GM19463 (cell line): ENCODE results near the gene CDC45.
"Not testable (repeated sequence)": the region's sequence is repeated elsewhere in the genome, so short reads cannot be mapped to it uniquely, and the experiment has no call there.

Experiments used
- ATAC-seq: cut with Tn5 transposase; IDR thresholded peaks from one replicate; pipeline ENCODE4 v1.9.1; 2021; ENCODE audit warnings: mild to moderate bottlenecking, moderate library complexity; ENCODE audit not compliant: unreplicated experiment

The CDC45 gene, protein sequence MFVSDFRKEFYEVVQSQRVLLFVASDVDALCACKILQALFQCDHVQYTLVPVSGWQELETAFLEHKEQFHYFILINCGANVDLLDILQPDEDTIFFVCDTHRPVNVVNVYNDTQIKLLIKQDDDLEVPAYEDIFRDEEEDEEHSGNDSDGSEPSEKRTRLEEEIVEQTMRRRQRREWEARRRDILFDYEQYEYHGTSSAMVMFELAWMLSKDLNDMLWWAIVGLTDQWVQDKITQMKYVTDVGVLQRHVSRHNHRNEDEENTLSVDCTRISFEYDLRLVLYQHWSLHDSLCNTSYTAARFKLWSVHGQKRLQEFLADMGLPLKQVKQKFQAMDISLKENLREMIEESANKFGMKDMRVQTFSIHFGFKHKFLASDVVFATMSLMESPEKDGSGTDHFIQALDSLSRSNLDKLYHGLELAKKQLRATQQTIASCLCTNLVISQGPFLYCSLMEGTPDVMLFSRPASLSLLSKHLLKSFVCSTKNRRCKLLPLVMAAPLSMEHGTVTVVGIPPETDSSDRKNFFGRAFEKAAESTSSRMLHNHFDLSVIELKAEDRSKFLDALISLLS

DNA sequence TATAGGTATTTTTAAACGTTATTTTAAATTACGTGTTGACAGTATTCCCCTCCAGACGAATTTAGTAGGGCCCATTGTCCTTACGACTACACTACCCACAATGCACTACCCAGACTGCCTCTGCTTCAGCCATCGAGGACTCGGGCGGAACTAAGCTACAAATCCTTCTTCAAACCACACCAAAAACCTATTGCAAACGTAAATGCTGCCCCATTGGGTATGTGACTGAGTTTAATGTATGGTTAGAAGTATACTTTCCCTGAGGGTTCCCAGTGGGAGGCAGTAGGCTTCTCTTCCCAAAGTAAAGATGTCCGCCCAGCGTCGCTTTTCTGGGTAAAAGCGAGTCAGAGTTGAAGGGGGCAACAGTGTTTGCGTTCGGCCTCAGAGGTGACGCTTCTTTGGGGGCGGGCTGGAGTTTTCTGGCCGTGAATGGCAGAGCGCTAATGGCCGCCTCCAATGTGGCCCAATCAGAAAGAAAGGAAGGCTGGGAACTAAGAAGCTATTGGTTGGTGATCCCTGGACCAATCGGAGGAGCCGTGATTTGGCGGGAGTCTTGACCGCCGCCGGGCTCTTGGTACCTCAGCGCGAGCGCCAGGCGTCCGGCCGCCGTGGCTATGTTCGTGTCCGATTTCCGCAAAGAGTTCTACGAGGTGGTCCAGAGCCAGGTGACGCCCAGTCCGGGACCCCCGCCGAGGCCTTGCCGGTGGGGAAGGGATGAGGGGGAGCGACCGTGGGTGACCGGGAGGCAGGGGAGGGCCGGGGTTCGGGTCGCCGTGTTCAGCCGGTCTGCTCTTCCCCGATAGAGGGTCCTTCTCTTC, at the start of gene CDC45:
Gene CDC45 (plus strand): TSS at position 566 of the 818 bp plus-strand sequence. CDS start 49 bp downstream, at position 615.
- ATAC-seq: peak; percentile 80

DNA sequence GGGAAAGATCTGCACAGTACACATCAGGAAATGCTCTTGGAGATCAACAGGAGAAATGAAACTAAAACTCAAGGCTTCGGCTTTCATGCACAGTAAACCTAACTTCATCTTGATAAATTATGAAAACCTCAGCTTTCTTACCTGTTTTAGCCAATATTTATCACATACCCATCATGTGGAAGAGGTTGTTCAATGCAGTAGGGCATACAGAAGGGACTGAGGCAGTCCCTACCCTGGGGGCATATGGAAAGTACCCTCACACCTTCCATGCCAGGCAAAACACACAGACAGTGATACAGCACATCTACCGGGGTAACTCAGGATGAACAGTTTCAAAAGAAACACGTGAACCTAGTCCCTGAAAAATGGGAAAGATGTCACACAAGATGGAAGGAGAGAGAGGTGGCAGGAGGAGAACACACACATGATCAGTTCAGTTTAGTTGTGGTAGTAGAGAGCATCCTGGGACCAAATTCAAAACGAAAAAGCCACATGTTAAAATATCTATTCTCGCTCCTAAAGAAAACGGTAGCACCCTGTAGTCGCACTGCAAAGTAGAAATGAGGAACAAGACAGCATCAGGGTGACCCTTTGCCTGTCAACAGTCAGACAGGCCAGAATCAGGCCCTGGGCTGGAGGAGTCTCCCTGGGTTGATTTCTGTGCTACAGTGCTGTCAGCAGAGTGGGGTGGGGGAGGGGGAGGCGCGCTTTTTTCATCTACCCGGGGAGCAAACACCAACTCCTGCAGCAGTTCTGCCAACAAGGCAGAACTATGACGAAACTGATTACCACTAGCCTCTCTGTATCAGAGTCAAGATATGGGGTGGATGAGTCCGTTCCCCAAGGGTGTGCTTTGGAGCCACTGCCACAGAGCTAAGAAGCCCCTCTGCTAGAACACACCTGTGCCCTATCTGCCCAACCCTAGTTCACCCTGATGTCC, 49.5 kb upstream of the CDC45 start:
- no peak for ATAC-seq

DNA sequence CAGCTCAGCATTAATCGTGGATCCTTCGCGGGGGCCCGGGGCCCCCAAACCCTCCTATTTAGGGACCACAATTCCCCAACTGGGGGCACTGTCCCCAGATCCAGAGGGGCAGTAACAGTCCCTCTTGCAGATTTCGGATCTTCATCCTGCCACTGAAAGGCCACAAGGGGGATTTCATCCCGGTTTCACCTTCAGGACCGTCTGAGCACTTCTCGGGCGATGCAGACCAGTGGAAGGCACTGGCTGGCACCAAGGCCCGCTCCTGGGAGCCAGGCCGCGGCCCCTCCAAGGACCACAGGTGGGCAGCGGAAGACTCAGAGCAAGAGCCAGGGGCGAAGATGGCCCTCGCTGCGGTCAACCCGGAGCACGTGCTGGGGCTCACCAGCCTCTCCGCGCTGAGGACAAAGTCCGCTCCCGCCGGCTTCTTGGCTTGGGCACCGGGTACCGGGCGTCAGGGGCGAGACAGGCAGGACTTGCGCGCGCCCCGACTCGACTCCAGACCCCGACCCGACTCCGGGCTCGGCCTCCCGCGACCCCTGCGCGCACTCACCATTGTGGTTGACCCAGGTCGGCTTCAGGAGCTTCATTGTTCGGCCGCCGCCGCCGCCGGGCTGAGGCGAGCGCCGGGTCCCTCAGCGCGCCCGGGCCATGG, 48.7 kb upstream of the CDC45 start:
- ATAC-seq: no peak

DNA sequence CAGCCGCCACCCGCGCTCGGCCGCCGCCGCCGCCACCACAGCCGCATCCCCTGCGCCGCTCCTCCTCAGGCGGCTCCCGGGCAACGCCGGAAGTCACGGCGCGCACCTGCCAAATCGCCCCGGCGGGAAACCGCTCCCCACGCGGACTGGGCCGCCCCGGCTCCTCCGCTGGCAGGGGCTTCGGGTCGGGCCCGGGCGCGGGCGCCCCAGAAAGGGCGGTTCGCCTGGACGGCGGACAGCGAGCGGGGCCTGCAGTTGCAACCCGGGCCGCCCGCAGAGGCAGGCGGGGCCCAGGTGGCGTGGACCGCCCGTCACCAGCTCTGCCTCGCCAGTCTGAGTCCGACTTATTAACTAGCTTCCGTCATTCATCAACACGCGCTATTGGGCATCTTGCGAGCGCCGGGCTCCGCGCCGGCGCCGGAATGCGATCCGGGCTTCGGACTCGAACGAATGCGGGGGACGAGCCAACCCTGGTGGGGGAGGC, 48.0 kb upstream of the CDC45 start, which contains the start of gene HIRA:
Gene HIRA (minus strand): TSS at position 85 of the 484 bp plus-strand sequence. CDS start 257 bp downstream, outside the sequence.
- peak; percentile 47 for ATAC-seq

DNA sequence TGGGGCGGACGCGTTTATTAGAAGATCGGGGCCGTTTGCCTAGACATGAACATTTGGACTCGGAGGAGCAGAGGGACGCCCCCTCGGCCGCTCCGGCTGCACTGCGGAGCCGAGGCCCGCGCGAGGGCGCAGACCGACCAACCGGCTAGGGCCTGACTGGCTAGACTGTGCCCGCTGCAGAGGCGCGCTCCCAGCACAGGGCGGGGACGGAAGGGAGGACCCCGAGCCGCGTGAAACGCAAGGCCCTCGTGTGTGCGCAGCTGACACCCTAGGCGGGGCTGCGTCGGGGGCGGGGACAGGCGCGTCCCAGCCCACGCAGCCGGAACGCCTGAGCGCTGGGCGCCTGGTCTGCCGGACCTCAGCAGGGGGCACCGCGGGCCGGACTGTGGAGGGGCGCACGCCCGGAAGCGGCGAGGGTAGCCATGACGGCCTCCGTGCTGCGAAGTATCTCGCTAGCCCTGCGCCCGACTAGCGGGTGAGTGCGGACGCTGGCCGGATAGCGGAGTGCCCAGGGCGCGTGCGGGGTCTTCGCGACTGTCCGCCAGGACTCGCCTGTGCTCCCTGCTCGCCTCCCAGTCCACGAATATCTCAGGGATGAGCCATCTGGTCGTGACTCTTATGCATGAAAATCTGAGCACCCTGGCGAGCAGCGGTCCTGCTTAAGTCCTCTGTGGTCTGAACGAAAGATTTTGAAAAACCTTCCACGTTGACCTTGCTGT, 47.4 kb upstream of the CDC45 start, which contains the start of gene MRPL40:
Gene MRPL40 (plus strand): TSS at position 413 of the 719 bp plus-strand sequence. CDS start 10 bp downstream, at position 423.
- ATAC-seq: peak; percentile 82

DNA sequence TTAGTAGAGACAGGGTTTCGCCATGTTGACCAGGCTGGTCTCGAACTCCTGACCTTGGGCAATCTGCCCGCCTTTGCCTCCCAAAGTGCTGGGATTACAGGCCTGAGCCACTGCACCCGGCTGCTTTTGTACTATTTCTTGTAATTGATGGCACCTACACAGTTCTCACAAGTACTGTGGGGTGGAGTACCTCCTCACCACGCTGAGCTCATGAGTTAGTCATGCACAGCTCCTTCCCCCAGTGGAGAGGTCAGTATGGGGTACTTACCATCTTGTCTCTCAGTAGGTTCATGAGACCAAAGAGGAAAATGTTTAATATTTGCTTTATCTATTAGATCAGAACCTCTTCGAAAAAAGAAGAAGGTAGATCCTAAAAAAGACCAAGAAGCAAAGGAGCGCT, 45.3 kb upstream of the CDC45 start:
- ATAC-seq: no peak

DNA sequence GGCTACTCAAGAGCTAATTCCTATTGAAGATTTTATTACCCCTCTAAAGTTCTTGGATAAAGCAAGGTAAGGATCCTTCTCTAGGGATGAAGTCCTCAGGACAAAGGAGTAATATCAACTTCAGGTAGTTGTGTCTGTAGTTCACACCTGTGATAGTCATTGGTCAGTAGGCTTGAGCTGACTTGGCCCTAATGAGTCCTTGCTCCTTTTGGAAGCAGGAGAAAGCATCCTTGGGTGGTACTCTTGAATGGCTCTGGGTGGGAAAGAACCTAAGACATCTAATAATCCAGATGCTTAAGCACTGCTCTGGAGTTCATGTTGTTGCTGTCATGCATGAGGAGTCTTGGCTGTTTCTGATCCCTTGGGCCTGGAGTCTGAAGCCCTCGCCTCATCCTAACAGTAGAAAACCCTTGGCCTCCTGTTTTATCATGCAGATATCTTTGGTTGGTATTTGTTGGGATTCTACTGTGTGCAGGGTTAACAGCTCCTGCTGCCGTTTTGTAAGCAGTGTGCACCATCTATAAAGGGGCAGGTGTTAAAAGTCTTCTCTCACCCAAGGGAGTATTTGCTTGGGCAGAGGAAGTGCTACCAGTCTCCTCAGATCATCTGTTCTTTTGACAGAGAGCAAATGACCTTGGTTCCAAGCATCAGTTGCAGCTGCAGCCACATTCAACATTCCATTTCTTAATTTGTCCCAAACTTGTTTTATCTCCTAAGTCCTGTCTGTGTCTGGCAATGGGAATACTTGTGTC, 44.7 kb upstream of the CDC45 start:
- ATAC-seq: no peak

DNA sequence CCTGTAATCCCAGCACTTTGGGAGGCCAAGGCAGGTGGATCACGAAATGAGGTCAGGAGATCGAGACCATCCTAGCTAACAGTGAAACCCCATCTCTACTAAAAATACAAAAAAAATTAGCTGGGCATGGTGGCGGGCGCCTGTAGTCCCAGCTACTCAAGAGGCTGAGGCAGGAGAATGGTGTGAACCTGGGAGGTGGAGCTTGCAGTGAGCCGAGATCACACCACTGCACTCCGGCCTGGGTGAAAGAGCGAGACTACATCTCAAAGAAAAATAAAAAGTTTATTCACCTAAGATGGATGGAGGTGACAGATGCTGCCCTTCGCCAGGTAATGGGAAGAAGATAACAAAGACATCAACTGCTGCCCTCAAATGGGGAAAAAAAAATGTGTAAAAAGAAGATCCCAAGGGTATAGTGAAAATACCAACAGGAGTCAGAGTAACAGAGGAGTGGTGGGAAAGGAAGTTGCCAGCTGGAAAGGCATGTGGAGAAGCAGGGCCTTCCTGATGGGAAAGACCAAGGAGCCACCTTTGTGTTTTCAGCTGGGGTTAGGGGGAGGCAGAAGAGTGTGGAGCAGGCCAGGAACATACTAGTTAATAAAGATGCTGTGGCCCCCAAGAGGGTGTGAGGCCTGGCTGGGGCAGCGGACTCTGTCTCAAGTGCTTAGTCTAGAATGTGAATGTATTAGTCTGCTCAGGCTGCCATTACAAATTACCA, 43.1 kb upstream of the CDC45 start:
- ATAC-seq: not testable (repeated sequence)

DNA sequence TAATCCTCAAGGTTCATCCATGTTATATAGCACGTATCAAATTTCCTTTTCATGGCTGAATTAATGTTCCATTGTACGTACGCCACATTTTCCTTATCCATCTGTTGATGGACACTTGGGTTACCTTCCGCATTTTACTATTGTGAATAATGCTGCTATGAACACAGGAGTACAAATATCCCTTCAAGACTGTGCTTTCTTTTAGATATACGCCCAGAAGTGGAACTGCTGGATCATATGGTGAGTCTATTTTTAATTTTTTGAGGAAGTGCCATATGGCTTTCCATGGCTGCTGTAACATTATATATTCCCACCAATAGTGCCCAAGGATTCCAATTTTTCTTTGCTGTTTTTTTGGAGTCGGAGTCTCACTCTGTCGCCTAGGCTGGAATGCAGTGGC, 41.4 kb upstream of the CDC45 start:
- ATAC-seq: no peak

DNA sequence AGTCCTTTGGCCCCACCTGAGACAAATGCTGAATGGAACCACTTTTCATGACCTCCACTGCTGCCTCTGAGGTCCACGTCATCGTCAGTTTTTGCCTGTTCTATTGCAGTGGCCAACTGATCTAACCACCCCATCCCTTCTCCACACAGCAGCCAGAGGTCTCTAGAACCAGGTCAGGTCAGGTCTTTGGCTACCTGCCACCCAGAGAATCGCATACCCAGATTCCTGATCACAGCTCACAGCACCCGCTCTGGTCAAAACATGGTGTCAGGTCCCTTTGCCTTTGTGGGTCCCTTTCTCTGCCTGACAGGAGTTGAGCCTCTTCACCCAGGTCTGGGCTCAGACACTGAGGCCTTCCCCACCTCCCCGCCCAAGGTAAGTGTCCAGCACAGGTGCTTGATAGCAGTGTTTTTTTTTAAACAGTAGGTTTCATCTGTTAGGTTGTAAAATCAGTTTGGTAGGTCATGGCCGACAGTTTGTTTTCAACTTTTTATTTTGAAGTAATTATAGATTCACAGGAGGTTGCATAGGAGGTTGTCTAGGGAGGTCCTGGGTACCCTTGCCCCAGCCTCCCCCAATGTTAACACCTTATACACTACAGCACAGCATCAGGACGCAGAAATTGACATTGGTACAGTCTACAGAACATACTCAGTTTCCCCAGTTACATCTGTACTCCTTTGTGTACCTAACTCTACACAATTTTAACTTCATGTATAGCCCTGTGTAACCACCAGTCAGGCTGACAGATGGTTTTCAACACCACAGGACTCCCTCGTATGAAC, 39.1 kb upstream of the CDC45 start:
- ATAC-seq: no peak

DNA sequence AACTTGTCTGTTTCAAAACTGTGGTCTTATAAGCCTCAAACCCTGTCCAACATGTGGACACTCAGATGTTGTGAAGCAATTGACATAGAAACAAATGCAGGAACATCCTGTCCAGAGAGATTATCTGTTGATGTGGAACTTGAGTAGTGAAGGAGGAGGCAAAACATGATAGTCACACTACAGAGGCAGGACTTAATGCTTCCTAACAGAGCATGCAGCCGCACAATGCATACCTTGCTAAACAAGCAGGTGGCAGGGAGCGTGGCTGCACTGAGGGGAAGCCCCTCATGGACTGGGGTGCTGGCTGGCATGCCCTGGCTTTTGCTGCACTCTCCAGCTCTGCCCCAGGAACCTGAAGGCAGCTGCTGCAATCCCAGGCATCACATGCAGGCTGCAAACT, 37.6 kb upstream of the CDC45 start:
- no peak for ATAC-seq

DNA sequence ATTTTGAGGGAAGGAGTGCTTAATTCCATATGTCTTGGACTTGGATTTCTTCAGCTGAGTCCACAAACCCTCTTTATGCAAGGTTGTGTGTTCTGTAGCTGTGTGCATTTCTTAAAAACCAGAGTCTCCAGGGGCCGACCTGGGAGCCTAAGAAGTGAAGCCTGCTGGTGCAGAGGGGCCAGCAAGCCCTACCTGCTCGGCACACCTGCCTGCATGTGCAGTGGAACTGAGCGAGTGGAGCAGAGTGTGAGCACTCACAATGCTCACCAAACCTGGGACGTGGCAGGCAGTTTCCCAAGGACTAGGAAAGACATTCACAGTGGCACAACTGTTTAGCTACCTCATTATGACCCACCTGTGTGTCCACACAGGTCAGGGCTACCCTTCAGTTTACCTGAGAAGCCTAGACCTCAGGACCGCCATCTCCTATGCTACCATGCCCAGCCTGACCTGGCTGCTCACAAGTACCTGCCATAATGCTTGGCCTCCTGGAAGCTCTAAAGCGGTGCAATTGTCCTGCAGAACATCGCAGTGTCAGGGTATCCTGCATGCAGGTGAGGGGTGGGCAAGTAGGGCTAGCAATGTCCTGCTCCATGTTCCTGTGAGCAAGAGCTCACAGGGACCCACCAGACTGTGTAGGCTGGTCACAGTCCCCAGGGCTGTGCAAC, 36.0 kb upstream of the CDC45 start:
- ATAC-seq: no peak

DNA sequence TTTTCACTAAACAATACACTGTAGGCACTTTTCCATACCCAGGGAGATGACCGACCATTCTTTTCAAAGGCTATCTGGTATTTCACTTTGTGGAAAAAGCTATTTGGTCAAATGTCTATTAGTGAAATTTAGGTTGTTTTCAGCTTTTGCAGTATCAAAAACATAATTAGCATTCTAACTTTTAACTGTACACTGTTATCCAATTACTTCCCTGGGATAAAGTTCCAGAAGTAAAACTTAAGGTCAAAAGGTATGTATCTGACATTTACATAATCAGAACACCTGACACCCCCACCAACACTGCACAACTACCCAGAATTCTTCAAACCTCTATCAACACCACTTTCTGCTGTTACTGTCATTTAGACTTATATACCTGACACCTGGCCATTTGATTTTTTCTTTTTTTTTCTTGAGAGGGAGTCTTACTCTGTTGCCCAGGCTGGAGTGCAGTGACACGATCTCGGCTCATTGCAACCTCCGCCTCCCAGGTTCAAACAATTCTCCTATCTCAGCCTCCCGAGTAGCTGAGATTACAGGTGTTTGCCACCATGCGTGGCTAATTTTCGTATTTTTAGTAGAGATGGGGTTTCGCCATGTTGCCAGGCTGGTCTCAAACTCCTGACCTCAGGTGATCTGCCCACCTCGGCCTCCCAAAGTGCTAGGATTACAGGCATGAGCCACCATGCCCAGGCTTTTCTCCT, 34.3 kb upstream of the CDC45 start:
- not testable (repeated sequence) for ATAC-seq

DNA sequence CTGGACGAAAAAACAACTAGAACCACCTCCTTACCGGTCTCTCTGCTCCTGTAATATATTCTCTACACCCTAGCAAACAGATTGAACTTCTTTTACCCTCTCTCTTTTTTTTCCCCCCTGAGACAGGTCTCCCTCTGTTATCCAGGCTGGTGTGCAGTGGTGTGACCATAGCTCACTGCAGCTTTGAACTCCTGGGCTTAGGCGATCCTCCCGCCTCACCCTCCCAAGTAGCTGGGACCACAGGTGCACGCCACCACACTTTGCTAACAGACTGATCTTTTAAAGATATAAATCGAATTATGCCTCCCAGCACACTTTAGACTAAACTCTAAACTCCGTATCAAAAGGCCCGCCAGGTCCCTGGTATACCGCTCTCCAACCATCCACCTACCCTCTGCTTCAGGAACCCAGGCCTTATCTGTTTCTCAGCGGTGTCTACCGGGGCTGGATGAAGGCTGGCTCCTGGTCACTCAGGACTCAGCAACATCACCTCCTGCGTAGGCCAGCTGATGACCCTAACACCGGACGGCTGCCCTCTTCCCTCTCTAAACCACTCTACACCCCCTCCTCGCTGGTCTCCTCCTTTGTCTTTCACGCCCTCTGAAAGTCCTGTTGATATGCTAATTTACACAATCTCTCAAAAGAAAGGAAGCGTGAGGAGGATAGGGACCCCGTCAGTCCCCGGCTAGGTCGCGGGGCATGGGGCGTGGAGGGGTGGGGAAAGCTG, 33.0 kb upstream of the CDC45 start:
- ATAC-seq: no peak
